GM19240 (cell line): ENCODE results near the gene MYRFL.

Source experiments
- DNase-seq: peaks from one replicate; pipeline ENCODE4 v3.0.0; 2011; ENCODE audit warnings: low spot score; ENCODE audit not compliant: insufficient read length

MYRFL gene

DNA sequence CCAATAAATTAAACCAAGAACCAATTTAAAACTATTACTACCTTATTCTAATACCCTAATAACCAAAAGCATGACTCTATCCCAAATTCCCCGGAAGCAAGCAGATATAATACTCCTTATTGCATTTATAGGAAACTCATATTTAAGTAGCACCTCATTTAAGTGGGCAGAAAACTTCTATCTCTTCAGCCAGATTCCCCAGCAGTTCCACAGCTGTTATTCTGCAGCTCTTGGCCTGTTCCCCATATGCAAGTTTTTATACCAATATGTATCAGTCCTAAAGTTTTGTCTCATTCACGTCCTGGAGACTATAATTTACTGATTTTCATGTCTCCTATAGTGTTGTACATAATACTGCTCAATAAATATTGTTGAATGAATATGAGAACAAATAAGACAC lies 106.5 kb downstream of the MYRFL start:
- no peak for DNase-seq

DNA sequence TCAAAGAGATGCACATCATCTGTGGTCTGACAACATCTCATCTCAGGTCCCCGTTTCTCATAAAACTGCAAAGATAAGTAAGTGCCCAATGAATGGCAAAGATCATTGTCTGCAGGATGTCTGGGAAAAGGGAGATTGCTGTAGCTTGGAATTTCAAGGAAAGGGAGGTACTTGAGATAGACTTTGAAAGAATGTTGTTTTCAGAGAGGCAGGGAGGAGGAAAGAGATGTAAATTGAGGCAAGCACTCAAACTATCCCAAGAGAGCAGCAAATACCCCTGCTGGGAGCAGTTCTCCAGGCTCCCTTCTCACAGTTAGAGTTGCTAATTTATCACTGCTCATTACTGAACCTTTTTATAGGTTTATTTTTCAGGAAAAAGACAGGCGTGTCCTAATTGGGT lies 107.1 kb downstream of the MYRFL start:
- no peak for DNase-seq

DNA sequence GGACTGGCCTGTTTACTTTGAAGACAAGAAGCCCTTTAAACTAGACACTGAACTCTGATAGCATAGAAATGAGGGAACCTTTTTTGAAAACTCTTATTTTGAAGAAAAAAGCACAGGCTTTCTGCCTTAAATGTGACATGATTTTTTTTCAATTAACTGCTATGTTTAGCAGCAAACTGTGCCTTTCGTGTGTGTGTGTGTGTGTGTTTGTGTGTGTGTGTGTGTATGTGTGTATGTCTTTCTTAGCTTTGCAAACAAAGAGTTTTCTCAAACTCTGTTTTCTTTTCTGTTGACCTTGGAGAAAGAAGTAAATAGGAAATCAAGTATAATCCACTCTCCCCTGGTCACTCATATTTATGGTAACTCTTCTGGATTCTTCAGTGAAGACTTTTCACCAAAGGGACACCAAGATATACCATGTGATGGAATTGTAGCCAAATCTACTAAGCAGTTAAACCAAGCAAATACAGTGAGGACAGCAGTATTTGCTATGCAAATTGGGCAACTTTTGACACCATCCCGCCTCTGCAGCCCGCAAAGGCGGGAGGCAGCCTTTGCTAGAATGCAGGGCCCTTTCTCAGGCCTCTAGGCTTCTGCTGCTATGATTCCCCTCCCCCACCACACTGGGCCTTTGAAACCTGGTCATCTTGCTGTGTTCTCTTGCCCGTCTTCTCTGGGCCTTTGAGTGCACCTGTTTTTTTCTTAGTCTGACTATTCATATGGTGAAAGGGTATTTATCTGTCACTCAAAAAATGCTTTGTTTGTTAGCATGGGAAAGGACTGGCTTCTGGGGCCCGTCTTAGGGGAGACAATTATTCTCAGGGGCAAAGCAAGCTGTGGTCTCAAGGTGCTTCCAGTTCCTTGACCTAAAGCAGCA lies 107.9 kb downstream of the MYRFL start:
- DNase-seq = peak; percentile 3

DNA sequence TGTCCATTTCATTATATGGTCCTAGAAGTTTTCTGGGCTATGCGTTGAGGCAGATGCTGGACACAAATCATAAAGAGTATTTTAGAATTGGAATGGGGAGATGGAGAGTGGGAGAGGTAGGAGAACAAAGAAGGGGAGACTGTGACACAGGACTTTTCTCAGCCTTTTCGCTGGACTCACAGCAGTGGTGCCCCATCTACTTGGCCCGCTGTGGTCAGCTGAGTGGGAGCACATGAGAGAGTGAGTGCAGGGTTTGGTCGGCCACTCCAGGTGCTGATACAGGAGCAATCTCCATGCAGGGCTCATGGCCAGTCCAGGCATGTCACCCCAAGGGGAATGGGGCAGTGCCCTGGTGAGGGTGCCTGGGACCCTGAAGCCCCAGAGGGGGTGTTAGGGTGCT lies 109.0 kb downstream of the MYRFL start:
- no peak for DNase-seq

DNA sequence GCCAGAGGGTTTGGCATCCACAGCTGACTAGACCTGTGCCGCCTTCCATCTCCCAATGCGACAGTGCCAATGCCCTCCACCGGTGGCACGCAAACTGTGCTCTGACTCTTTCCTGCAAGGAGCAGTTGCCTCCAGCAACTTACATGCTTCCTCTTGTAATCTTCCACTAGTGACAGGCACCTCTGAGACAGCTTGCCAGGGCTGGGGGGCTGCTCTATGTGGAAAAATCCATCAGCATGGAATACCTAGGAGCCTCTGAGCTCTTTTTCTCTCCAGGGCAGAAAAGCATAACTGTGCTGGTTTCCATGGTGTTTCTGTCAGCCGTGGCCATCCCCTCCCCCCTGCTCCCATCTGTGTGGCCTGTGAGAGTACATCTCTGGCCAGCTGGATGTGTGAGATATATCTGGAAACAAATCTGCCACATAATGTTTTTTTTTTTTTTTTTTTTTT lies 110.6 kb downstream of the MYRFL start:
- no peak for DNase-seq

DNA sequence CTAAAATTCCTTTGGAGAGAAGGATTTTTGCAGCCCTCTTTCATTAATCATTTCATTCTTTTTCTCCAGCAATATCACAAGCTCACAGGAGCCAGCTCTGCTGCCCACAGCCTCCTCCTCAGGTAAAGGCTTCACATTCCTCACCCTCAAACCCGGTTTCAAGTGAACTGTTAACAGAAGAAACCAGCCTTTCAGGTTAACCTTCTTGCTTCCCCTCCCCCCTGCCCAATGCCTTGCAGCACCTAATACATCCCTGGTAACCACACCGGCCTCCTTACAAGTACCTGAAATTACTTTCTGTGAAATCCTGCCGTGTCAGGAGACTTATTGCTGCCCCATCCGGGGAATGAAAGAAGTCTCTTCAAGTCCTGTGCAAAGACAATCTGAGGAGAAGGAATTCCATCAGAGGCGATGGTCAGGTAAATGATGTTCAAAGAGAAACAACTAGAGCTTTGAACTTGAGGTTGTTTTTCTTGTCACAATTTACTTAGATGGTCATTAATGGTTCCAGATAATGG lies 111.2 kb downstream of the MYRFL start:
- no peak for DNase-seq

DNA sequence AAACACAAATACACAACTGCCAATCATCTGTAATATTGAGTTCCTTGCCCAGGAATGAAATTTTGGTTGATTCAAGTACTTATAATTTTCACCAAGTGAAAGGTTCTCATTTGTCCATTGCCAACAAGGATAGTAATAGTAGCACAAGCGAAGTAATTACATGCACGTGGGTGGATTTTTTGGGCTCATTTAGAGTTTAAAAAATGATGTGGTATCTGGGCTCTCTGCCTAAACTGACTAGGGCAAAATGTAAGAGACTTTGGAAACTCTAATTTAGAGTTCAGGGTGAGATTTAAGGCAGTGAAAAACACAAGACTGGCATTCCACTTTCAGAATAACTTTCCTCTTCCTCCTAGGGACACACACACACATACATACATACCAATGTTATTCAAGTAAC lies 111.7 kb downstream of the MYRFL start:
- DNase-seq = no peak

DNA sequence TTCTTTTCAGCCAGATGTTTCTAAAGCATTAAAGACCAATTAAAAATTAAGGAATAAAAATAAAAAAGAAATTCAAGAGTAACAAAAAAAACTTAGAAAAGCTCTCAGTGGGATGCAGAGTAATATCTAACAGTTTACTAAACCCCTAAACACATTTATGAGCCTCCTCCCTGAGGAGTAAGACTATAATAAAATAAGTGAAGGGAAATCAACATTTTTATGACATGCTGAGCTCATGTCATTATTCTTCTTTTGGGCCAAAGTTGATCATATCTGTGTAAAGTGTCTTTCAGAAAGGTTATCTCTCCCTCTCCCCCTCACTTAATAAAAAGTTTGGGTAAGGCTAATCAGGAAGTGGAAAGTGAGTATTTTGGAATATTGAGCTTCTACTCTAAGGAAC lies 122.1 kb downstream of the MYRFL start:
- no peak for DNase-seq

DNA sequence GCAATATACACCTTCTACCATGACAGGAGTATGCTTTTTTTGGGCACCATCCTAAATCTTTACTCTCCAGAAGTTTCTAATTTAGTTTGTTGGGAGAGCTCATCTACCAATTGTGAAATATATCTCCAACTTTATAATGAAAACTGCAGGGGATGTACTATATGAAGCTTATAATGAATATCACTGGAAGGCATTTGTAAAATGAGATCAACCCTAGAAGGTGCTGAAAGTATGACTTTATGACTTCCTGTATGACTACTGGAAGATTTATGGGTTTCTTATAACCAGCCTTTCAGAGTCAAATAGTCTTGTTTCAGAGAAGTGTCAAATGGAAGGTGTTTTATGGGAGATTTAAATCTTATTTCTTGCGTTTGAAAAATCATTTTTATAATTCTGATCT lies 122.9 kb downstream of the MYRFL start:
- DNase-seq = no peak

DNA sequence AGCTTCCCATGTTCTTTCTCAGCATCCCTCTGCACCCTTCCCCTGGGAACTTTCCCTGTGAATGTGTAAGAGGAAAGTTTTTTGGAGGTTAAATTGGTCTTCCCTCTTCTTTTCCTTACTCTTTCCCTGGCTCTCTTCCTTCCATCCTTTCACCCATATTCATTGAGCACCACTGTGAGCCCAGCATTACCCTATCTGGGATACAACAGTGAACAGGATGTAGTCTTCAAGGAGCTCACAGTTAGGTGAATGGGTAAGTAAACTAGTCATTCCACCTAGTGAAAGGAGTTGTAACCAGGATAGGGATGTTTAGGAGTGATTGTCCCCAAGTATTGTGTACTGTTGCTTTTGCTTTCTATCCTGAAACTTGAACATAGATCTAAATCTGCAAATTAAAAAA lies 123.8 kb downstream of the MYRFL start:
- no peak for DNase-seq

DNA sequence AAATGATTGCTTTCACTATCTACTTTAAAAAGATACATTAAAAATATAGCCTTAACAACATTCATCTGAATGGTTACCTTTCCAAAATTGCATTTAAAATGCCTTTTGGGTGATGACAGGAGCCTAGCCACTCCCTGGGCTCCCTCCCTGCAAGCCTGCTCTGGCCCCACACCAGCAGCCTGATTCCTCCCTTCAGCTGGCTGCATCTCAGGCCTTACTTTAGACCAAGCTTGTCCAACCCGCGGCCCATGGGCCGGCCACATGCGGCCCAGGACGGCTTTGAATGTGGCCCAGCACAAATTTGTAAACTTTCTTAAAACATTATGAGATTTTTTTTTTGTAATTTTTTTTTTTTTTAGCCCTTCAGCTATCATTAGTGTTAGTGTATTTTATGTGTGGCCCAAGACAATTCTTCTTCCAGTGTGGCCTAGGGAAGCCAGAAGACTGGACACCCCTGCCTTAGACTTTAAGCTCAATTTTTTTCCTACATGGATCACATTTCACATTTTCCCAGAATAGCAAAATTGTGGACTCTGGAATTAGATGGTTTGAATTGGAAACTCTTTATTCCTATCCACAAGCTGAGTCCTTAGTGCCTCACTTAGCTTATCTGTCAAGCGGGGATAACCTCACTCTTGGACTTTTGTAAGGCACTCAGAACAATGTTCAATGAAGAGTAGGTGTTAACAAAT lies 124.4 kb downstream of the MYRFL start:
- no peak for DNase-seq

DNA sequence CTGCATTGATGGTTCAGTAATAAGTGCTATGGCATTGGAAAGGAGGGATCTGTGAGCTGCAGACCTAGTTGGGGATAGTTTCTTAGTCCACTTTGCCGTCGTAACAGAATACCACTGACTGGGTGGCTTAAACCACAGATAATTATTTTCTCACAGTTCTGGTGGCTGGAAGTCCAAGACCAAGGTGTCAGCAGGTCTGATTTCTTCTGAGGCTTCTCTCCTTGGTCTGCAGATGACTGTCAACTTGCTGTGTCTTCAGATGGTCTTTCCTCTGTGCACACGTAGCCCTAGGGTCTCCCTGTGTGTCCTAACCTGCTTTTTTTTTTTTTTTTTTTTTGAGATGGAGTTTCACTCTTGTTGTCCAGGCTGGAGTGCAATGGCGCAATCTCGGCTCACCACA lies 126.1 kb downstream of the MYRFL start:
- no peak for DNase-seq

DNA sequence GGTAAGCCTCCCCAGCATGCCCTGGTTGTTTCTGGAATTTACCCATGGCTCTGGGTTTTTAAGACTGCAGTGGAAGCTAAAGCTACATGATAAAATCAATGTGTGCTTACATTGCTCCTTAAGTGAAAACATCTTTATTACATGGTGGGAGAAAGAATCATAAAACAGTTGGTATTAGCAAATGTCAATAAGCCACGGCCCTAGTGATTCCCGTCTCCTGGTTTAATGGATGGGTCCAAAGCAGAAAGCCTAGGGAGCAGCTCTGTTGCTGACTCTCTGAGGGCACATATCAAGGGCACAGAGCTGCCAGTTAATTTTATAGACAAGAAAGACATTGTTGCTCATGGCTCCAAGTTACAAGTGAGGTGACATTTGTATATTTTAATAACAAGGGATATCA lies 127.9 kb downstream of the MYRFL start:
- DNase-seq = no peak

DNA sequence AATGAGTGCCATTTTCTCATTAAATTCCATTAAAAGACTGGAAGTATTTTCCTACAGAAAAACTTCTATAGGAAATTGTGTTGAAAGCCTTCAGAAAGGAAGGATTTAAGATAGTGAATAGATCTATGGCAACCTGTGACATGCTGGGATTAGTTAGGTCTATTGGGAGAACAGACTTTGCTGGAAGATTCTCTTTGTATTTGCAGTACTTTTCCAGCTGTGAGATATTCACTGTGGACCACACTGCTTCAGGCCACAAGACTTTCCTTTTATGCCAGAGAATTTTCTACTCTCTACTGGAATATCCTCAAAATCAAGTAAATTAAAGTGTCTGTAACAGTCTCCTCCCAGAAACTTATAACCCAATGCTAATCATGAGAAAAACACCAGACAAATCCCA lies 136.2 kb downstream of the MYRFL start:
- no peak for DNase-seq

DNA sequence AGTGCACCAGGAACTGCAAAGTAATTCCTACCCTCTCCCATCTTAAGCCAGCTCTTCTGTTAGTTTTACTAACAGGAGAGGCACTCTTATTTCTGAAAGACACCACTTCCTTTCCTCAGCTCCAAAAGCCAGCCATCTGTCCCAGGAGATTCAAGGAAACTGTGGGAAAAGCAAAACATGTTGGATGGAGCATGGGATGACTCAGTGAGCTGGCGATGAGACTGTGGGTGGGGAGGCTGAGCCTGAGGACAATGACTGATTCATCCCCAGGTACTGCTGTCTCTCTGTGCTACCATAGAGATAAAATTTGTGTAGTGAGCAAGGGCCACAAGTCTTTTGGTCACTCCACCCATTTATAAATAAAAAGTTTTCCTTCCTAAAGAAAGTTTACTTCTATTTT lies 141.4 kb downstream of the MYRFL start:
- no peak for DNase-seq

DNA sequence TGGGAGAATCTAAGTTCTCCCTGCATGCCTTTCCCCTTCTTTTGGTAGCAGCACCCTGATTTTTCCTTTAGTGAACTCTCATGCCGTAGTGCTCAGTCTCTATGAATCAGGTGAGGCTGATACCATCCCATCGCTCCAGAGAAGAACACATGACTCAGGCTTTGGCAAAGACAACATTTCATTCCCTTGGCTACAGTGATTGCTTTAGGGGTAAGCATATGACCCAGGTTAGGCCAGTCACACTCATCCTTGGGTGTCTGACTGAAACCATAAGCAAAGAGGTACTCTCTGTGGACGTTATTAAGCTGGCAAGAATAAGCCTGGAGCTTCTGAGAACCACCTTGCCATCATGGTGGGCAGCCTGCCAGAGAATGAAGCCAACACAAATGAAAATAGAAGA lies 141.8 kb downstream of the MYRFL start:
- no peak for DNase-seq

DNA sequence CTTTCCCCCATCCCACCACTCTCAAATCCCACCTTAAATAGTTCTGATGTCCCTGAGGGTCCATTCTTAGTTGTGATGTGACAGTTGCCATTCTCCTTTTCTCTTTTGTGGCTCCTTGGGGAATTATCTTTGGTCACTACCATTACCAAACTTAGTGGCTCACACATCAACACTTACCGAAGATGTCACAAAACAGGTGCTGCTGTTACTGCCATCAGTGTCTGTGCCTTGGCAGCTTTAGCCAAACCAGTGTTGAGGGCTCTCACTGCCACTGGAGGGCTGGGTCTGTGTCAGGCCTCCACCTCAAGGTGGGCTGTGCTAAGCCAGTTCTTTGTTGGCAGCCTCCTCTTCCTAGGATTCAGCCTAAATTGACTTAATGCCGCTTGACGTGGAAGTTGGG lies 144.0 kb downstream of the MYRFL start:
- DNase-seq = no peak

DNA sequence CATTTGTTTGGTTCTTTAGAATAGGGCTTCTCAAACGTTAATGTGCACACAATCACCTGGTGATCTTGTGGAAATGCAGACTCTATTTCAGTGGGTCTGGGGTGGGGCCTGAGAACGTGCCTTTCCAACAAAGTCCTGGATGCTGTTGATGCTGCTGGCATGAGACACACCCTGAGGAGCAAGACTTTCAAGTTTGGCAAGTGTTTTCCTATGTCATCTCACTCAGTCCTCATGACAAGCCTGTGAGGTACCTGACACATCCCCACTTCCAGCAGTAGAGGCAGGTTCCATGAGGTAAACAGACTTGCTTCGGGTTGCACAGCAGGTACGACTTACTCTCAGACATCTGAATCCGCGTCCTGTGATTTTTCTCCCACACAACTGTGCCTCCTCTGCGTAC lies 147.1 kb downstream of the MYRFL start:
- no peak for DNase-seq

DNA sequence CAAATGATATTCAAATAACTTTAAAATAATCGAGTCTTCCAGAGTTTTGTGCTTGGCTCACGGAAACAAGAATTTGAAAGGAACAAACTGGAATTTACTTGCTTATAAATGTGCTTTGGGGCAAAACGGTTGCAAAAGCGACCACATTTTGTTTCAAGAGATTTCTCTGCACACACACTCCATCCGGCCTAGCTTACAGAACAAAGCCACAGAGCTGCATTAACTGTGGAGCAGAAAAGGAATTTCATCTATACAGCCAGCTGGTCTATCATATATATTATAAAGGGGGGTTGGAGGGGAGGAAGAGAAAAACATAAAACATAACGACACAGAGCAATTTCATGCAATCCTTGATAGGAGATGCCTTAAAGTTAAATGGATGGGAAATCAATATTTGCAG lies 153.0 kb downstream of the MYRFL start:
- DNase-seq = no peak

DNA sequence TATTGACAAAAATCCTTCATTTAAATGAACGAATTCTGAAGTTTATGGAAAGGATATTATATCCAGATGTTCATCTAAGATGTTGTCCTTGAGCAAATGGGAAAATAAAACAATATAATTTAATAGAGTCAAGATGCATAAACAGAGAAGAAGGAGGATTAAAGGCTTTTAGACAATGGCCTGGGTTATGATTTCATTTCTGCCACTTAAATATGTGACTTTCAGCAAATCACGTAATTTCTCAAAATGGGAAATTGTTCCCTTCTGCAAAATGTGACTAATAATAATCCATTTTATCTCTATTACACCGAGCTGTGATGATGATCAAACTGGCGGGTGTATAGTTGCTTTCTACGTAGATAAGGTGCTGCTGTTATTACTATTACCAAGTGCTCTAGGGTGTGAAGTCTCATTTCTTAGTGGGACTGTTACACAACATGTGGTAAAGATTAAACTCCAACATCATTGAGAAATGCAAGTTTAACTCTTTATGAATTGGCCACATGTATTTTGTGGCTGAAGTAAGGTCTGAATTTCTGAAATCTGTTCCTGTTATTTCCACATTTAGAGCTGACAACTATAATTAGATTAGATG lies 157.0 kb downstream of the MYRFL start:
- no peak for DNase-seq

DNA sequence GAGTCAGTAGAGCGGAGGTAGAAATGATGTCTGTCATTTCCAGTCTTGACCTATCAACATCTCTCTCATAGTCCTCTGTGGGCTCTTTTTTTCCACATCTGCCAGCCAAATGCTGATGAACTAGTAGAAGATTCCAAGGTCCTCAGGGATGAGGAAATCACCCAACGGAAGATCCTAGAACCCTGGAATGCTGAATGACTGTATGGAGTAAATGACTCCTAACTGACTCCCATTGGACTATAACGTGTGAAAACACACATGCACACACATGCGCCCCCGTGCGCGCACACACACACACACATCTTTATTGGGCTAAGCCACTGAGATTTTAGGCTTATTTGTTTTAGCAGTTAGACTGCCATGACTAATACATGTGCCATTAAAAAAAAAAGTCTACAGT lies 159.2 kb downstream of the MYRFL start:
- DNase-seq = no peak

DNA sequence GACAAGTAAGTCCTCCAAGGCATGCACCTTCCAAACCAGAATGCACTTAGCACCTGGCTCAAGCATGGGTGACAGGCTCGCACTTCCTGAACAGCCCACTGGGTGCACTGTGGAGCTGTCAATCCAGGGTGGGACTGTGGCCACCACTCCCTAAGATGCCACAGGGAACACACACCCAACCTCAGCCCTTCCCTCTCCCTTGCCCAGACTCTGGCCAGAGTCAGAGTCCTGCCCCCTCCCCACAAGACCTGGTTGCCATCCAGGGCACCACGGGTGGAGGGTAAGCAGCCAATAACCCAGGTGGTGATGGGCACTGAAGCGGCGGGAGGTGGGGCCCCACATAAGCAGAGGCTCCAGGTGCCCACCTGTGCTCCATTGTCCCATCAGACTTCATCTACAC lies 160.6 kb downstream of the MYRFL start:
- no peak for DNase-seq
